GM10266 (cell line): ENCODE measurements around the gene GTF3C6.

Source experiments
- DNase-seq: peaks from one replicate; pipeline ENCODE4 v3.0.0; 2012; ENCODE audit errors: extremely low spot score
- TF ChIP-seq, protein P1 (sequence below): IDR thresholded peaks from 2 replicates; pipeline ENCODE4 v1.5.1; 2012; ENCODE audit warnings: mild to moderate bottlenecking, low read depth; ENCODE audit not compliant: control insufficient read depth, insufficient read depth; ENCODE audit errors: missing control alignments

Gene GTF3C6

DNA sequence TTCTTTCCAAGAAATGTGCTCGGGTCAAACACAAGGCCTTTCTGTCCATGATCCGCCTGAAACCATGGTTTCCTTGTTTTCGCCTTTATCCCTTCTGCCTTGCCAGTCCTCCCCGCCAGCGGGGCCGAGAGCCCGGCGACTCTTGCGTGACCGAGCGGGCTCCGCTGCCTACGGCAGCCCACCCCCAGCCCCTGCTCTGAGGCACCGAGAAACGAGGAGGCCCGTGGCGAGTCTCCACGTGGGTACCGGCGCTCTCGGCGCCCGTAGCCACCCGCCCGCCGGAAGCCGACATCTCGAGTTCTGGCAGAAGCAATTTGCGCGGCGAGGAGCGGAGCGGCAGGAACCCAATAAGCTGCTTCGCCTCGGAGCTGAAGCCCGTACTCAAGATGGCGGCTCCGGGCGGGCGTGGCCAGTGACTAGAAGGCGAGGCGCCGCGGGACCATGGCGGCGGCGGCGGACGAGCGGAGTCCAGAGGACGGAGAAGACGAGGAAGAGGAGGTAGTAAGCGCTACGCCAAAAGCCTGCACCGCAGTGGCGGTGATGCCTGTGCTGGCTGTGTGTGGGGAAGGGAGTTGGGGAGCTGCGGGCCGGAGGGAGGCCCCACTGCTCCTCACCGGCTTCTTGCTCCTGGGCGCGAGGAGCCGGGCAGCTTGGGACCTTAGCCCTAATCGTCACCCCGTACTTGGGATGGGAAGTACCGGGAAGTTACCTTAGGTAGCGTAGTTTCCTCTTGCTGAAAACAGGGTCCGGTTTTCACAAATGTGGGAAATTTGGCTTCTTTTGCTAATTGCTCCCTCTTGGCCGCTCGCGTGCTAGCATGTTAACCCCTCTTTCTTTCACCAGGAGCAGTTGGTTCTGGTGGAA is at the start of gene GTF3C6:
TSS of gene GTF3C6 (plus strand) at position 378 of the 864 bp plus-strand sequence. CDS start at position 442, 64 bp downstream.
- TF ChIP-seq, protein P1, sequence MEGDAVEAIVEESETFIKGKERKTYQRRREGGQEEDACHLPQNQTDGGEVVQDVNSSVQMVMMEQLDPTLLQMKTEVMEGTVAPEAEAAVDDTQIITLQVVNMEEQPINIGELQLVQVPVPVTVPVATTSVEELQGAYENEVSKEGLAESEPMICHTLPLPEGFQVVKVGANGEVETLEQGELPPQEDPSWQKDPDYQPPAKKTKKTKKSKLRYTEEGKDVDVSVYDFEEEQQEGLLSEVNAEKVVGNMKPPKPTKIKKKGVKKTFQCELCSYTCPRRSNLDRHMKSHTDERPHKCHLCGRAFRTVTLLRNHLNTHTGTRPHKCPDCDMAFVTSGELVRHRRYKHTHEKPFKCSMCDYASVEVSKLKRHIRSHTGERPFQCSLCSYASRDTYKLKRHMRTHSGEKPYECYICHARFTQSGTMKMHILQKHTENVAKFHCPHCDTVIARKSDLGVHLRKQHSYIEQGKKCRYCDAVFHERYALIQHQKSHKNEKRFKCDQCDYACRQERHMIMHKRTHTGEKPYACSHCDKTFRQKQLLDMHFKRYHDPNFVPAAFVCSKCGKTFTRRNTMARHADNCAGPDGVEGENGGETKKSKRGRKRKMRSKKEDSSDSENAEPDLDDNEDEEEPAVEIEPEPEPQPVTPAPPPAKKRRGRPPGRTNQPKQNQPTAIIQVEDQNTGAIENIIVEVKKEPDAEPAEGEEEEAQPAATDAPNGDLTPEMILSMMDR: no peak

DNA sequence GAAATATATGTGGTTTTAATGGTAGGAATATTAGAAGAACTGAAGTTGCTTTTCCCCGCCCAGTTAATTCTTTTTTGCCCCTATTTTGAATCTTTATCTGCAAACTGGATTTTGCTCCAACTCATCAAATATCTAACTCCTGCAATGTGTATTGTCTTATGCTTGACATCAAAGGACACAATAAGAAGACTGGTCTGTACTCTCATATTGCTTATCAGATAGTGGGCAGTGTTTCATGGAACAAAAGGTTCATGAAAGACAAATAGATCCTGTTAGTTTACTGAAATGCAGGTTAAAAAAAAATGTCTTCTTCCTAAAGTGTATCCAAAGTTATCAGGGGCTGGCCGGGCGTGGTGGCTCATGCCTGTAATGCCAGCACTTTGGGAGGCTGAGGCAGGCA is 27.7 kb upstream of the GTF3C6 start:
- TF ChIP-seq, protein P1: no peak
- DNase-seq: no peak

More for the DNA sequence above, at the start of gene GTF3C6:
- DNase-seq: peak; percentile 83

GRCh38 chr6:110933912-110934311 is 24.6 kb upstream of the GTF3C6 start:
- no peak for DNase-seq
- TF ChIP-seq, protein P1: no peak

DNA sequence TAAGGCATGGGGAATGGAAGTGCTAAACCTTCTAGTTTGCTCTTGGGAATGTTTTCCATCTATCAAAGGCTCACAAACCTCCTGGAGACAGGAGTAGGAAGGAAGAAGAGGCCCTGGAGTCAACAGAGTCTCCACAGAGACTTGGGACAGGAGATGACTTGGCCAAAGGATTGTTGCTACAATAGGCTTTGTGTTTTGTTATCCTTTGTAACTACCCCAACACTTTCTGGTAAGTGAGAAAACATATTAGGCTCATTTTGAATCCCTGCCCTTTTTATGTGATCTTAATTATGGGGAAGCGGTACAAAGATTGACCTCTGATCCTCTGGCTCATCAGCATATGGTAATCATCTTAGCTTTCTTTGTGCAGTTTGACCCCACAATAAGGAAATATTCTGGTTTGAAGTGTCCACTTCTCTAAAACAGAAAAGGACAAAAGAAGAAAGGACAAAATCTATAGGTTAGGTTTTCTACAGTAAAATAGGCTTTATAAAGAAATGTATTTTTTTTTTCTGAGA is 24.1 kb upstream of the GTF3C6 start:
- DNase-seq: no peak

DNA sequence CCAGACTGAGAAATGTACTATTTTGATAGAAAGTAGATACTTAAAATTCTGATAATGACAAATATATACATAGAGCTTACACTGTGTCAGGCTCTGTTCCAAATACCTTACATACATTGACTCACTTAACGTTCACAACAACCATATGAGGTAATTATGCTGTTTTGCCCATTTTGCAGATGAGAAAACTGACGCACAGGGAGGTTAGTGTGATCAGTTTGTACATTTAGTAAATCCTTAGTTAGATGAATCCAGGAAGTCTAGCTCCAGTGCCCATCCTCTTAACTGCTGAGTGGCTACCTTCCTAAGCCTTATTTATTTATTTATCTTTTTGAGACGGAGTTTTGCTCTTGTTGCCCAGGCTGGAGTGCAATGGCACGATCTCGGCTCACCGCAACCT is 23.3 kb upstream of the GTF3C6 start:
- DNase-seq: no peak
- TF ChIP-seq, protein P1: no peak

More for the DNA sequence above, 24.1 kb upstream of the GTF3C6 start:
- TF ChIP-seq, protein P1: no peak

DNA sequence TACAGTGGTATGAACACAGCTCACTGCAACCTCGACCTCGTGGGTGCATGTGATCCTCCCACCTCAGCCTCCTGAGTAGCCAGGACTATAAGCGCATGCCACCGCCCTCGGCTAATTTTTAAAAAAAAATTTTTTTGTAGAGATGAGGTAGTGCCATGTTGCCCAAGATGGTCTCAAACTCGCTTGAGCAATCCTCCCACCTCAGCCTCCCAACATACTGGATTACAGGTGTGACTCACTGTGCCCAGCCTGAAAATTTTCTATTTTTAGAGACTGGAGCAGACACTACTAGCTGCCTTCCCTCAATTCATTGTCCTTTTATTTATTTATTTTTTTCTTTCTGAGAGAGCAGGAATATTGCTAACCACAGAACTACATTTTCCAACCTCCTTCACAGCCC is 20.3 kb upstream of the GTF3C6 start:
- no peak for DNase-seq
- TF ChIP-seq, protein P1: no peak

DNA sequence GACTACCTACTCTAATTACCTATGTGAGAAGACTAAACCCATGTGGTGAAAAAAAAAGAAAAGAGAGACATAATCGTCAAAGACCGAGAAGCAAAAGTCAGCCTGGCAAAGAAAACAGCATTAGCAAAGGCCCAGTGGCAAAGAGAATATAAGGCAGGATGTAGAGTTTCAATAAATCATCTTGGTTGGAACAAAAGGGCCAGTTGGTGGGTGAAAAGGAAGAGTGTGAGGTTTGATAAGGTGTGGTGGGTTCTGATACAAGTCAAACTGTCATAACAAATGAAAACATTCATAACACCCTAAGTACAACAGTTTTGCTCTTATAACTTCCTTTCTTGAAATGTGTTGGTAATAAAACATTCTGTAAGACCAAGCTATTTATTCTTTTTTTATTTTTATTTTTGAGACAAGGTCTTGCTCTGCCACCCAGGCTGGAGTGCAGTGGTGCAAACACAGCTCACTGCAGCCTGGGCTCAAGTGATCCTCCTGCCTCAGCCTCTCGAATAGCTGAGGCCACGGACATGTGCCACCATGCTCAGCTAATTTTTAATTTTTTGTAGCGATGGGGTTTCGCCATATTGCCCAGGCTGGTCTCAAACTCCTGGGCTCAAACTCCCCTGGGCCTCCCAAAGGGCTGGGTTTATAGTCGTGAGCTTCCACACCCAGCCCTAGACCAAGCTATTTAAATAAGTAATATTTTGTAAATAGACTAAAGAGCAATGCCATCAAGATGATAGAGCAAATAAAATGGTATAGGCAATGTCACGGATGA is 18.9 kb upstream of the GTF3C6 start:
- TF ChIP-seq, protein P1: no peak
- no peak for DNase-seq
